ENCODE results near the gene PPIL3.

- TF ChIP-seq POLR2A (IDR thresholded peaks at IDR 0.05; ENCODE audit: low read depth, low read length) (no peak), CTCF (IDR thresholded peaks at IDR 0.05; ENCODE audit: extremely low read depth in 1 of 2, insufficient read depth in 1 of 2, low read depth in 1 of 2, low read length in 2 of 2) (no peak), JUN (IDR thresholded peaks at IDR 0.05; ENCODE audit: borderline replicate concordance, insufficient read depth, insufficient read length, low read depth) (no peak), EZH2 (IDR thresholded peaks at IDR 0.05; ENCODE audit: borderline replicate concordance, low read depth, low read length, severe bottlenecking) (no peak), POLR2AphosphoS5 (IDR thresholded peaks at IDR 0.05; ENCODE audit: insufficient read depth, low read depth, low read length) (no peak)
Measured at GRCh38 chr2:200839513-200839912, 49.4 kb downstream of the PPIL3 start.
